ENCODE measurements around the gene SFXN1.

Gene SFXN1

DNA sequence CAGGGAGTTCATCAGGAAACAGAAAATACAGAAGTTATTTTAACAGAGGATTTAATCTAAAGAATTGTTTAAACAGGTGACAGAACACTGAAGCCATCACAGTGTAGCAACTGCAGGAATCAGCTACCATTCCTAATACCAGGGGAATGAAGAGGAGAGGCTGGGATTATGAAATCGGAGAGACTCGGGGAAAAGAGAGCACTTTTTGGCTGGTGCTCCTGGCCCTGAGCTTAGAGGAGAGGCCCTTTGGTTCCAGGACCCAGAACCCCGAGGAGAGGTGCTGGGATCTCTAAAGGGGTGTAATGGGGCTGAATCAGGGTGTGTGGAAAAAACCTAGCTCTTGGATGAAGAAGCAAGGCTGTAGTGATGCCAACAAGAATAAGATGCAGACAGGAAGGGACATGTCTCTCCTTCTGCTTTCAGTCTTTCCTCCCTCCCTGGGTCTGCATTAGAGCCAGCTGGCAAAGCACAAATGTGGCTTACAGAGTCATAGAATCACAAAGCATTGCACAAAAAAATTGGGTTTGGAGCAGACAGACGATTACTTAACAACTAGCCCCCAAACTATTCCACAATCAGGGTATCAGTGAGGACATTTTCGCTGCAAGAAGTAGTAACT, 11.6 kb upstream of the SFXN1 start:
- no peaks in the 10 kb centered on the region for H3K27me3 ChIP-seq (ENCODE audit: low read depth, low read length)
- H3K9me3 ChIP-seq (ENCODE audit: control insufficient read depth in 1 of 2, low read length in 2 of 2): peaks cover 0 to 6% of the 10 kb centered on the region in 2 donors
- H3K4me3 ChIP-seq (ENCODE audit: low read depth in 1 of 2, low read length in 2 of 2): no peak overlapping the region
- H3K36me3 ChIP-seq (ENCODE audit: control insufficient read depth in 1 of 2, insufficient read depth in 2 of 2, low read length in 2 of 2): no peaks in the 10 kb centered on the region
- no peak overlapping the region for H3K27ac ChIP-seq (ENCODE audit: low read length)
- peaks cover 0 to 3% of the 10 kb centered on the region in 2 donors for H3K4me1 ChIP-seq (ENCODE audit: control insufficient read depth in 1 of 2, insufficient read depth in 2 of 2, low read length in 2 of 2)

DNA sequence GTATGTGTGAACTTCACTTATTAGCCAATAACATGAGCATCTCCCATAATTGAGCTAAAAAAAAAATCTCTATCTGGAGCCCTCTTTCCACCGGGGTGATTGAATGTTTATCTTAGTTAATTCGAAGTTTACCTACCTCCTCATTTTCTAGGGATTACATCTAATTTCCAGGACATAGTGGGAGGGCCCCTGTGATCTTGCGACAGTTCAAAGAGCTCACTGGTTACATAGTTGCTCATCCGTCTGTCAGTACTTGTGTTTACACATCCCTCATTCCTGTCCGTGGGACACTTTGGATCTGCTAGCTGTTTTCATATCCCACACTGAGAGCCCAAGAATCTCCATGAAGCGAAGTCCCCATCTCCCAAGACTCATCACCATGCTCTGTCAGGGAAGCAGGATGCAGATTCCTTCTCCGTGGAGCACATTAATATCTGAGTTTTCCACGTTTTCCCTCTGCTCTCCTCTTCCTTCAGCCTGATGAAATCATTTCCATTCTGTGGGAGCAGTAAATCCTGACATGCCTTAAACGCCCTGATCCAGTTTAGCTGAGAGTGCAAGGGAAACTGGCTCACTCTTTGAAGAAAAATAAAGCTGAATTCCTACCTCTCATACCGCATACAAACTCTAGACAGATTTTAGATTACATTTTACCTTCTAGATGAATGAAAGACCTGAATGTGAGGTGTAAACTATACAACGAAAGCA, 10.2 kb upstream of the SFXN1 start:
- H3K36me3 ChIP-seq (ENCODE audit: control insufficient read depth in 1 of 2, insufficient read depth in 2 of 2, low read length in 2 of 2): no peaks in the 10 kb centered on the region
- H3K27ac ChIP-seq (ENCODE audit: low read length): no peak overlapping the region
- H3K9me3 ChIP-seq (ENCODE audit: control insufficient read depth in 1 of 2, low read length in 2 of 2): no peaks in the 10 kb centered on the region

DNA sequence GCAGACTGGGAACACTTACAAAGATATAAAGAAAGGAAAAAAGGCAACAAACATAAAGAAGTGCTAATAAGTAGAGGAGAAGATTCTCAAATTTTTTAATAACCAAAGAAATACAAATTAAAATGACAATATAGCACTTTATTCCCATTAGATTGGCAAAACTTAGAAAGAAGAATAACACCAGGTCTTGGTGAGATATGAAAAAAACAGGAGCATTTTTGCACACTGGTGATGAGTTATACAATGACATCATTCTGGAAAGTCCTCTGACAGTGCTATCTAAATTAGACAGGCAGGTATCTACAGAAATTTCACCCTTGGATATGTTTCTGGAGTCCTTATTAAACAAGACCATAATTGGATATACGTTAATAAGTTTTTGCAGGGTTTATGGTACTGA, 9.5 kb upstream of the SFXN1 start:
- no peaks in the 10 kb centered on the region for H3K36me3 ChIP-seq (ENCODE audit: control insufficient read depth in 1 of 2, insufficient read depth in 2 of 2, low read length in 2 of 2)
- H3K27me3 ChIP-seq (ENCODE audit: low read depth, low read length): no peaks in the 10 kb centered on the region
- H3K4me1 ChIP-seq (ENCODE audit: control insufficient read depth in 1 of 2, insufficient read depth in 2 of 2, low read length in 2 of 2): peaks cover 0 to 3% of the 10 kb centered on the region in 2 donors
- no peak overlapping the region for H3K4me3 ChIP-seq (ENCODE audit: low read depth in 1 of 2, low read length in 2 of 2)
- no peaks in the 10 kb centered on the region for H3K9me3 ChIP-seq (ENCODE audit: control insufficient read depth in 1 of 2, low read length in 2 of 2)
- H3K27ac ChIP-seq (ENCODE audit: low read length): no peak overlapping the region

More for the DNA sequence above, 10.2 kb upstream of the SFXN1 start:
- H3K4me3 ChIP-seq (ENCODE audit: low read depth in 1 of 2, low read length in 2 of 2): no peak overlapping the region
- no peaks in the 10 kb centered on the region for H3K27me3 ChIP-seq (ENCODE audit: low read depth, low read length)
- H3K4me1 ChIP-seq (ENCODE audit: control insufficient read depth in 1 of 2, insufficient read depth in 2 of 2, low read length in 2 of 2): peaks cover 0 to 3% of the 10 kb centered on the region in 2 donors

GRCh38 chr5:175469916-175470315, 8.4 kb upstream of the SFXN1 start:
- H3K27me3 ChIP-seq (ENCODE audit: low read depth, low read length): no peaks in the 10 kb centered on the region
- H3K4me3 ChIP-seq (ENCODE audit: low read depth in 1 of 2, low read length in 2 of 2): no peak overlapping the region
- peaks cover 0 to 3% of the 10 kb centered on the region in 2 donors for H3K4me1 ChIP-seq (ENCODE audit: control insufficient read depth in 1 of 2, insufficient read depth in 2 of 2, low read length in 2 of 2)
- H3K36me3 ChIP-seq (ENCODE audit: control insufficient read depth in 1 of 2, insufficient read depth in 2 of 2, low read length in 2 of 2): no peaks in the 10 kb centered on the region
- H3K27ac ChIP-seq (ENCODE audit: low read length): no peak overlapping the region
- H3K9me3 ChIP-seq (ENCODE audit: control insufficient read depth in 1 of 2, low read length in 2 of 2): no peaks in the 10 kb centered on the region

DNA sequence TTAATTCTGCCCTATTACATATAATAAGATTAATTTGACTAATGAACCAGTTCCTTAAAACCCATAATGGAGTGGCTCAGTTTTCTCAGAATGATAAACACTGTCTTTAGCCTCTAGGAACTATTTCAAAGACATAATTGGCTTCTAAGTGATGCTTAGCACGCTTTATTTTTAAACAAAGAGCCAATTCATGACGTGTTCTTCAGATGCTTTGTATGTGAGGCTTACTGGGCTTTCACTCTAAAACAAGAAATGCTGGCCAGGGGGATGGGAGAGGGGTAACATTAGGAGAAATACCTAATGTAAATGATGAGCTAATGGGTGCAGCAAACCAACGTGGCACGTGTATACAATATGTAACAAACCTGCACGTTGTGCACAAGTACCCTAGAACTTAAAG, 7.6 kb upstream of the SFXN1 start:
- no peak overlapping the region for H3K27ac ChIP-seq (ENCODE audit: low read length)
- H3K4me3 ChIP-seq (ENCODE audit: low read depth in 1 of 2, low read length in 2 of 2): no peak overlapping the region

DNA sequence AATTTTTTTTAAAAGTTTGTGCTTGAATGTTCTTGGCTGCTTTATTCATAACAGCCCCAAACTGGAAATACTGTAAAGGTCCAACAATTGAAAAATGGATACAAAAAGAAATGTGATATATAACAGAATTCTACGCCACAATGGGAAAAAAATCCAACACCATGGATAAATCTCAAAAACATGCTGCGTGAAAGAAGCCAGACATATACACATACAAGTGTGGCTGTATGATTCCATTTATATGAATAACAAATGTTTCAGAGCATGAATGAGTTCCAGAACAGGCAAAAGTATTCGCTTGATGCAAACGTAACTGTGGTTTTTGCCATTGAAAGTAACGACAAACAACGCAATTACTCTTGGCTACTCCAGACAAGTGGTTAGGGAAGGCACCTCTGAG, 7.2 kb upstream of the SFXN1 start:
- Histone ChIP-seq H3K4me1 (ENCODE audit: control insufficient read depth in 1 of 2, insufficient read depth in 2 of 2, low read length in 2 of 2) (peaks cover 0 to 3% of the 10 kb centered on the region in 2 donors), H3K4me3 (ENCODE audit: low read depth in 1 of 2, low read length in 2 of 2) (no peak overlapping the region), H3K36me3 (ENCODE audit: control insufficient read depth in 1 of 2, insufficient read depth in 2 of 2, low read length in 2 of 2) (no peaks in the 10 kb centered on the region), H3K9me3 (ENCODE audit: control insufficient read depth in 1 of 2, low read length in 2 of 2) (no peaks in the 10 kb centered on the region), H3K27ac (ENCODE audit: low read length) (no peak overlapping the region), H3K27me3 (ENCODE audit: low read depth, low read length) (no peaks in the 10 kb centered on the region)

More for the DNA sequence above, 7.6 kb upstream of the SFXN1 start:
- H3K9me3 ChIP-seq (ENCODE audit: control insufficient read depth in 1 of 2, low read length in 2 of 2): no peaks in the 10 kb centered on the region
- H3K4me1 ChIP-seq (ENCODE audit: control insufficient read depth in 1 of 2, insufficient read depth in 2 of 2, low read length in 2 of 2): peaks cover 0 to 3% of the 10 kb centered on the region in 2 donors
- no peaks in the 10 kb centered on the region for H3K27me3 ChIP-seq (ENCODE audit: low read depth, low read length)
- no peaks in the 10 kb centered on the region for H3K36me3 ChIP-seq (ENCODE audit: control insufficient read depth in 1 of 2, insufficient read depth in 2 of 2, low read length in 2 of 2)

GRCh38 chr5:175471628-175472027, 6.7 kb upstream of the SFXN1 start:
- Histone ChIP-seq H3K4me3 (ENCODE audit: low read depth in 1 of 2, low read length in 2 of 2) (no peak overlapping the region), H3K27me3 (ENCODE audit: low read depth, low read length) (no peaks in the 10 kb centered on the region), H3K27ac (ENCODE audit: low read length) (no peak overlapping the region), H3K36me3 (ENCODE audit: control insufficient read depth in 1 of 2, insufficient read depth in 2 of 2, low read length in 2 of 2) (no peaks in the 10 kb centered on the region), H3K4me1 (ENCODE audit: control insufficient read depth in 1 of 2, insufficient read depth in 2 of 2, low read length in 2 of 2) (peaks cover 0 to 3% of the 10 kb centered on the region in 2 donors), H3K9me3 (ENCODE audit: control insufficient read depth in 1 of 2, low read length in 2 of 2) (no peaks in the 10 kb centered on the region)

DNA sequence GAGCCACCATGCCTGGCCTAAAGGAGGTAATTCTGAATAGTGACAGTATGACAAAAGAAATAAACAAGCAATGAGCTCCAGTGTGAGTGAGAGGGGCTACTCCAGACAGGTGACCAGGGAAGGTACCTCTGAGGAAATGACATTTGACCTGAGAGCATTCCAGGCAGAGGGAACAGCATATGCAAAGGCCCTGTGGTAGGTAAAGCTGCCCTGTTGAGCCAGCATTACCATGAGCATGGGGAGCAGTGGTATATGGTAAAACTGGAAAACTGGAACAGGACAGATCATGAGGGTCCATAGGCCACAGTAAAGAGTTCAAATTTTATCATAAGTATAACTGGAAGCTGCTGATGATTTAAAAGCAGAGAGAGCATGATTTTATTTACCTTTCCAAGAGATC, 6.0 kb upstream of the SFXN1 start:
- peaks cover 0 to 3% of the 10 kb centered on the region in 2 donors for H3K4me1 ChIP-seq (ENCODE audit: control insufficient read depth in 1 of 2, insufficient read depth in 2 of 2, low read length in 2 of 2)
- H3K9me3 ChIP-seq (ENCODE audit: control insufficient read depth in 1 of 2, low read length in 2 of 2): no peaks in the 10 kb centered on the region
- H3K36me3 ChIP-seq (ENCODE audit: control insufficient read depth in 1 of 2, insufficient read depth in 2 of 2, low read length in 2 of 2): no peaks in the 10 kb centered on the region
- no peak overlapping the region for H3K4me3 ChIP-seq (ENCODE audit: low read depth in 1 of 2, low read length in 2 of 2)
- H3K27ac ChIP-seq (ENCODE audit: low read length): no peak overlapping the region
- no peaks in the 10 kb centered on the region for H3K27me3 ChIP-seq (ENCODE audit: low read depth, low read length)

GRCh38 chr5:175475248-175475647, 3.1 kb upstream of the SFXN1 start:
- H3K27ac ChIP-seq (ENCODE audit: low read length): no peak overlapping the region
- no peak overlapping the region for H3K4me3 ChIP-seq (ENCODE audit: low read depth in 1 of 2, low read length in 2 of 2)
- H3K4me1 ChIP-seq (ENCODE audit: control insufficient read depth in 1 of 2, insufficient read depth in 2 of 2, low read length in 2 of 2): peaks cover 0 to 18% of the 10 kb centered on the region in 2 donors
- H3K9me3 ChIP-seq (ENCODE audit: control insufficient read depth in 1 of 2, low read length in 2 of 2): no peaks in the 10 kb centered on the region
- H3K36me3 ChIP-seq (ENCODE audit: control insufficient read depth in 1 of 2, insufficient read depth in 2 of 2, low read length in 2 of 2): no peaks in the 10 kb centered on the region
- H3K27me3 ChIP-seq (ENCODE audit: low read depth, low read length): no peaks in the 10 kb centered on the region

GRCh38 chr5:175477440-175477839, 920 bp upstream of the SFXN1 start:
- H3K4me1 ChIP-seq (ENCODE audit: control insufficient read depth in 1 of 2, insufficient read depth in 2 of 2, low read length in 2 of 2): peaks cover 0 to 17% of the 10 kb centered on the region in 2 donors
- no peak overlapping the region for H3K27ac ChIP-seq (ENCODE audit: low read length)
- H3K27me3 ChIP-seq (ENCODE audit: low read depth, low read length): no peaks in the 10 kb centered on the region

DNA sequence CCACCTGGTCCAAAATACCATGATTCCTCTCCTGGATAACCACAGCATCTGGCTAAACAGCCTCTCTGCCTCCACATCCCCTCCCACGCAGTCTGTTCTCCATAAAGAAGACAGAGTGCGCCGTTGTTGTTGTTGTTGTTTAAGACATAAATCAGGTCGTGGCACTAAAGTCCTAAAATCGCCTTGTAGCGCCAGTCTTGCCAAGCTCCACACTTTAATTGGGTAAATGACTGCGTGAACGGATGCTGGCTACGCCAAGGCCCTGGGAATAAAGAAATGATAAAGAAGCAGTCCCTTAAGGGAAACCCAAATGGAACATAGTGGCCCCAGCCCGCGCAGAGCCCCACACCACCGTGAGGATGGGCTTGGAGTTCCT, 364 bp upstream of the SFXN1 start:
- Histone ChIP-seq H3K27ac (ENCODE audit: low read length) (no peak overlapping the region), H3K36me3 (ENCODE audit: control insufficient read depth in 1 of 2, insufficient read depth in 2 of 2, low read length in 2 of 2) (no peaks in the 10 kb centered on the region), H3K4me3 (ENCODE audit: low read depth in 1 of 2, low read length in 2 of 2) (peak overlapping the region; percentile 85 to 93), H3K27me3 (ENCODE audit: low read depth, low read length) (no peaks in the 10 kb centered on the region), H3K4me1 (ENCODE audit: control insufficient read depth in 1 of 2, insufficient read depth in 2 of 2, low read length in 2 of 2) (peaks cover 0 to 17% of the 10 kb centered on the region in 2 donors), H3K9me3 (ENCODE audit: control insufficient read depth in 1 of 2, low read length in 2 of 2) (no peaks in the 10 kb centered on the region)

More at GRCh38 chr5:175477440-175477839, 920 bp upstream of the SFXN1 start:
- no peaks in the 10 kb centered on the region for H3K36me3 ChIP-seq (ENCODE audit: control insufficient read depth in 1 of 2, insufficient read depth in 2 of 2, low read length in 2 of 2)
- H3K4me3 ChIP-seq (ENCODE audit: low read depth in 1 of 2, low read length in 2 of 2): peak overlapping the region in 1 of 2 donors; percentile 93
- no peaks in the 10 kb centered on the region for H3K9me3 ChIP-seq (ENCODE audit: control insufficient read depth in 1 of 2, low read length in 2 of 2)

All from muscle layer of duodenum (tissue), 2 donors.